ENCODE measurements around the gene DPEP1. TPM values are rescaled to one million over a fixed set of nuclear protein-coding genes. Genes with fewer than 3 reads are reported as not detected.
"Not testable (repeated sequence)": the region's sequence is repeated elsewhere in the genome, so short reads cannot be mapped to it uniquely, and the experiment has no call there.

The DPEP1 gene
- total RNA-seq, 2 donors from 2014 or later, result 0.88 to 3.2 TPM

DNA sequence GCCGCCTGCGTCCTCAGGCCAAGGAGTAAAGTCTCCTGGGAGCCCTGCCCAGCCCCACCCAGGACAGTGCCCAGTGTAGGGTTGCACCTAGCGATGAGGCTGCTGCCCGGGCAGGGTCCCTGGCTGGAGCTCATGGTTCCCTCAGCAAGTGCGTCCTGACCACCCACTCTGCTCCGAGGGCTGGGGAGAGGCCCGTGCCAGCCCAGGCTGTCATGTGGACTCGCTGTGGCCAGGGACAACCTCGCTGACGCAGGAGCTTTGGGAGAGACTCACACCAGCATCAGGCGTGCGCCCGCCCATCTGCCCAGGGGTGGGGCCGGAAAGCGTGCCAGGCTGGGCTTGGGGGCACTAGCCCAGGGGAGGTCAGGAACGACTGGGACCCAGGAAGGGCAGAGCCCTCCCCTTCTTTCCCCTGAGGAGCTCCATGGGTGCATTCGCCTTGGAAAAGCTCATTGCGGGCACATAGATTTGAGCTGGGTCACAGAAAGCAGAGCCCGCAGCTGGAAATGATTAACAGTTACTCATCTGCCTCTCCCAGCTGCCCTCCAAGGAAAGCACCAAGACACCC is 19.7 kb downstream of the DPEP1 start:
- Mint-ChIP-seq H3K4me1 (no peaks in the 10 kb centered on the region), H3K36me3 (ENCODE audit: low read depth) (no peaks in the 10 kb centered on the region), H3K27ac (no peak overlapping the region), H3K4me3 (no peak overlapping the region), H3K27me3 (ENCODE audit: insufficient read depth) (peaks cover 17% of the 10 kb centered on the region), H3K9me3 (peaks cover 2% of the 10 kb centered on the region)
- H3K27ac ChIP-seq (ENCODE audit: low read depth, low read length), result no peak overlapping the region
- peaks cover 28% of the 10 kb centered on the region for H3K27me3 ChIP-seq (ENCODE audit: control insufficient read depth, insufficient read depth, low read length, poor library complexity, severe bottlenecking)
- no peaks in the 10 kb centered on the region for H3K4me1 ChIP-seq (ENCODE audit: control insufficient read depth, insufficient read depth, low read length)
- H3K9ac ChIP-seq (ENCODE audit: extremely low read depth, low read length, poor library complexity, severe bottlenecking), result no peak overlapping the region
- no peaks in the 10 kb centered on the region for H3K36me3 ChIP-seq (ENCODE audit: control insufficient read depth, insufficient read depth, low read length)
- WGBS, 2 experiments (ENCODE audit: insufficient coverage in 1 of 2, insufficient read length in 1 of 2), result 90 to 91% methylated on average over 10 to 19 of the region's 19 CpGs
- H3K4me3 ChIP-seq (ENCODE audit: low read length), result no peak overlapping the region
- DNase-seq, result no peak
- no peaks in the 10 kb centered on the region for H3K9me3 ChIP-seq (ENCODE audit: control insufficient read depth, low read length)
- TF ChIP-seq, protein P1, sequence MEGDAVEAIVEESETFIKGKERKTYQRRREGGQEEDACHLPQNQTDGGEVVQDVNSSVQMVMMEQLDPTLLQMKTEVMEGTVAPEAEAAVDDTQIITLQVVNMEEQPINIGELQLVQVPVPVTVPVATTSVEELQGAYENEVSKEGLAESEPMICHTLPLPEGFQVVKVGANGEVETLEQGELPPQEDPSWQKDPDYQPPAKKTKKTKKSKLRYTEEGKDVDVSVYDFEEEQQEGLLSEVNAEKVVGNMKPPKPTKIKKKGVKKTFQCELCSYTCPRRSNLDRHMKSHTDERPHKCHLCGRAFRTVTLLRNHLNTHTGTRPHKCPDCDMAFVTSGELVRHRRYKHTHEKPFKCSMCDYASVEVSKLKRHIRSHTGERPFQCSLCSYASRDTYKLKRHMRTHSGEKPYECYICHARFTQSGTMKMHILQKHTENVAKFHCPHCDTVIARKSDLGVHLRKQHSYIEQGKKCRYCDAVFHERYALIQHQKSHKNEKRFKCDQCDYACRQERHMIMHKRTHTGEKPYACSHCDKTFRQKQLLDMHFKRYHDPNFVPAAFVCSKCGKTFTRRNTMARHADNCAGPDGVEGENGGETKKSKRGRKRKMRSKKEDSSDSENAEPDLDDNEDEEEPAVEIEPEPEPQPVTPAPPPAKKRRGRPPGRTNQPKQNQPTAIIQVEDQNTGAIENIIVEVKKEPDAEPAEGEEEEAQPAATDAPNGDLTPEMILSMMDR (conservative IDR thresholded peaks at IDR 0.05), result no peak

DNA sequence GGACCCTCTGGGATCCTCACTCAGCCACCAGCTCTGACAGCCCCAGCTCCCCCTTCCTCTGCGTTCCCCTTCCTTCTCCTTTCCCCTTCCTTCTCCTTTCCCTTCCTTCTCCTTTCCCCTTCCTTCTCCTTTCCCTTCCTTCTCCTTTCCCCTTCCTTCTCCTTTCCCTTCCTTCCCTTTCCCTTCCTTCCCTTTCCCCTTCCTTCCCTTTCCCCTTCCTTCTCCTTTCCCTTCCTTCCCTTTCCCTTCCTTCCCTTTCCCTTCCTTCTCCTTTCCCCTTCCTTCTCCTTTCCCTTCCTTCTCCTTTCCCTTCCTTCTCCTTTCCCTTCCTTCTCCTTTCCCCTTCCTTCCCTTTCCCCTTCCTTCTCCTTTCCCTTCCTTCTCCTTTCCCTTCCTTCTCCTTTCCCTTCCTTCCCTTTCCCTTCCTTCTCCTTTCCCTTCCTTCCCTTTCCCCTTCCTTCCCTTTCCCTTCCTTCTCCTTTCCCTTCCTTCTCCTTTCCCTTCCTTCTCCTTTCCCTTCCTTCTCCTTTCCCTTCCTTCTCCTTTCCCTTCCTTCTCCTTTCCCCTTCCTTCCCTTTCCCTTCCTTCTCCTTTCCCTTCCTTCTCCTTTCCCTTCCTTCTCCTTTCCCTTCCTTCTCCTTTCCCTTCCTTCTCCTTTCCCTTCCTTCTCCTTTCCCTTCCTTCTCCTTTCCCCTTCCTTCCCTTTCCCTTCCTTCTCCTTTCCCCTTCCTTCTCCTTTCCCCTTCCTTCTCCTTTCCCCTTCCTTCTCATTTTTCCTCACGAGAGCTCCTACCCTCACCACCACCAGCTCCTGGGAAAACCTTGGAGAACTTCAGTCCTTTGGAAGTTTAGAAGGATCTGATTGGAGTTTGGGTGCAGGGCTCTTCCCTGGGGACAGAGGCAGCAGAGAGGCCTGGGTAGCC is 21.3 kb downstream of the DPEP1 start:
- 77% methylated on average over 2 of the region's 2 CpGs; no CpG with 5 or more reads in 1 of the 2 experiments for WGBS, 2 experiments (ENCODE audit: insufficient coverage in 1 of 2, insufficient read length in 1 of 2)
- not testable (repeated sequence) for H3K27ac Mint-ChIP-seq; H3K4me1 ChIP-seq (ENCODE audit: control insufficient read depth, insufficient read depth, low read length); H3K9me3 ChIP-seq (ENCODE audit: control insufficient read depth, low read length); H3K36me3 ChIP-seq (ENCODE audit: control insufficient read depth, insufficient read depth, low read length); H3K9ac ChIP-seq (ENCODE audit: extremely low read depth, low read length, poor library complexity, severe bottlenecking); H3K36me3 Mint-ChIP-seq (ENCODE audit: low read depth); H3K27ac ChIP-seq (ENCODE audit: low read depth, low read length); H3K4me1 Mint-ChIP-seq; H3K4me3 ChIP-seq (ENCODE audit: low read length); H3K4me3 Mint-ChIP-seq; H3K9me3 Mint-ChIP-seq; DNase-seq
- H3K27me3 Mint-ChIP-seq (ENCODE audit: insufficient read depth), result peaks cover 17% of the 10 kb centered on the region
- peaks cover 28% of the 10 kb centered on the region for H3K27me3 ChIP-seq (ENCODE audit: control insufficient read depth, insufficient read depth, low read length, poor library complexity, severe bottlenecking)

DNA sequence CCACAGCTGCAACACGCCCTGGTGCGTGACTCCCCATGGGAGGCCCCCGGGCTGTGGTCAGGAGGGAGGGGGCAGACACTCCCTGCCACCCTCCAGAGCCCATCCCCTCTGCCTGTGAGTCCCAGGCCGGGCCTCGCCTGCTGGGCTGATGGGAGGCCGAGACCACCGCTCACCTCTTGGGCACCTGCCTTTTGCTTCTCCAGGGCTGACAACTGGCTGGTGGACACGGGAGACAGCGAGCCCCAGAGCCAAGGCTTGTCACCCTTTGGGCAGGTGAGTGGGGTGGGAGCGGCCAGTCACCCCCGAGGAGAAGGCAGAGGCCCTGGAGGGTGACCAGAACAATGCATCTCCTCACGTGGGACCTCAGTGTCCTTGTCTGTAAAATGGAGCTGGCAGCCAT is 23.2 kb downstream of the DPEP1 start:
- TF ChIP-seq, protein P1 (conservative IDR thresholded peaks at IDR 0.05), result no peak
- DNase-seq, result no peak
- Mint-ChIP-seq H3K27me3 (ENCODE audit: insufficient read depth) (peaks cover 21% of the 10 kb centered on the region), H3K27ac (no peak overlapping the region), H3K4me3 (no peak overlapping the region), H3K4me1 (no peaks in the 10 kb centered on the region), H3K9me3 (no peaks in the 10 kb centered on the region), H3K36me3 (ENCODE audit: low read depth) (no peaks in the 10 kb centered on the region)
- WGBS, 2 experiments (ENCODE audit: insufficient coverage in 1 of 2, insufficient read length in 1 of 2), result 89 to 94% methylated on average over 7 to 12 of the region's 12 CpGs
- no peaks in the 10 kb centered on the region for H3K36me3 ChIP-seq (ENCODE audit: control insufficient read depth, insufficient read depth, low read length)
- H3K9me3 ChIP-seq (ENCODE audit: control insufficient read depth, low read length), result no peaks in the 10 kb centered on the region
- H3K27me3 ChIP-seq (ENCODE audit: control insufficient read depth, insufficient read depth, low read length, poor library complexity, severe bottlenecking), result peaks cover 28% of the 10 kb centered on the region
- H3K27ac ChIP-seq (ENCODE audit: low read depth, low read length), result no peak overlapping the region
- no peak overlapping the region for H3K9ac ChIP-seq (ENCODE audit: extremely low read depth, low read length, poor library complexity, severe bottlenecking)
- no peaks in the 10 kb centered on the region for H3K4me1 ChIP-seq (ENCODE audit: control insufficient read depth, insufficient read depth, low read length)
- H3K4me3 ChIP-seq (ENCODE audit: low read length), result no peak overlapping the region
